ENCODE results near the gene RTTN.
"Not testable (repeated sequence)": the region's sequence is repeated elsewhere in the genome, so short reads cannot be mapped to it uniquely, and the experiment has no call there.

The RTTN gene

GRCh38 chr18:70205421-70206397 is at the start of gene RTTN:
TSS of gene RTTN (minus strand) at chr18:70205687. CDS start at chr18:70205658, 29 bp downstream.
- peak; percentile 95 for DNase-seq

GRCh38 chr18:70250781-70251180 is 45.3 kb upstream of the RTTN start:
- DNase-seq, result no peak

- not testable (repeated sequence) for DNase-seq
These were observed 44.4 kb upstream of the RTTN start for GRCh38 chr18:70249861-70250260.

GRCh38 chr18:70249118-70249517 is 43.6 kb upstream of the RTTN start:
- DNase-seq, result no peak

GRCh38 chr18:70246061-70246466 is 40.6 kb upstream of the RTTN start:
- no peak for DNase-seq

GRCh38 chr18:70243131-70243929 is 37.8 kb upstream of the RTTN start:
- no peak for DNase-seq

GRCh38 chr18:70236921-70237320 is 31.4 kb upstream of the RTTN start:
- DNase-seq, result not testable (repeated sequence)

- no peak for DNase-seq
These were observed 30.0 kb upstream of the RTTN start for GRCh38 chr18:70235478-70235877.

- DNase-seq, result no peak
These were observed 29.4 kb upstream of the RTTN start for GRCh38 chr18:70234667-70235459.

- no peak for DNase-seq
These were observed 28.5 kb upstream of the RTTN start for GRCh38 chr18:70233974-70234373.

GRCh38 chr18:70232261-70232660 is 26.8 kb upstream of the RTTN start:
- DNase-seq, result no peak

- no peak for DNase-seq
These were observed 24.2 kb upstream of the RTTN start for GRCh38 chr18:70229639-70230038.

- no peak for DNase-seq
These were observed 23.0 kb upstream of the RTTN start for GRCh38 chr18:70228536-70228935.

- DNase-seq, result no peak
These were observed 22.0 kb upstream of the RTTN start for GRCh38 chr18:70227438-70227837.

- DNase-seq, result no peak
These were observed 16.4 kb upstream of the RTTN start for GRCh38 chr18:70221915-70222278.

GRCh38 chr18:70221156-70221914 is 15.8 kb upstream of the RTTN start:
- DNase-seq, result no peak

GRCh38 chr18:70220628-70221027 is 15.1 kb upstream of the RTTN start:
- no peak for DNase-seq

- no peak for DNase-seq
These were observed 14.2 kb upstream of the RTTN start for GRCh38 chr18:70219688-70220087.

GRCh38 chr18:70216788-70217187 is 11.3 kb upstream of the RTTN start:
- no peak for DNase-seq

GRCh38 chr18:70207181-70207580 is 1.7 kb upstream of the RTTN start:
- DNase-seq, result no peak

GRCh38 chr18:70200286-70200685 is 5.2 kb downstream of the RTTN start:
- no peak for DNase-seq

- DNase-seq, result no peak
These were observed 7.6 kb downstream of the RTTN start for GRCh38 chr18:70197844-70198243.
